GM21723 (cell line): Measurements from ENCODE around the gene GPR155.

Source experiments
- ATAC-seq: cut with Tn5 transposase; IDR thresholded peaks from one replicate; pipeline ENCODE4 v1.9.1; 2021; ENCODE audit warnings: mild to moderate bottlenecking, moderate library complexity; ENCODE audit not compliant: unreplicated experiment

Gene GPR155

GRCh38 chr2:174486563-174487107 is at the start of gene GPR155:
GPR155 (minus strand) TSS chr2:174487029; CDS start chr2:174481956, 5,073 bp downstream.
- peak; percentile 73 for ATAC-seq

- ATAC-seq, result peak; percentile 62
These were observed 49.2 kb upstream of the GPR155 start for GRCh38 chr2:174535757-174536703.

GRCh38 chr2:174535083-174535482 is 48.3 kb upstream of the GPR155 start:
- ATAC-seq, result no peak

GRCh38 chr2:174529916-174530315 is 43.1 kb upstream of the GPR155 start:
- ATAC-seq, result no peak

GRCh38 chr2:174527959-174528358 is 41.1 kb upstream of the GPR155 start:
- ATAC-seq, result no peak

GRCh38 chr2:174527101-174527721 is 40.4 kb upstream of the GPR155 start:
- ATAC-seq, result no peak

- ATAC-seq, result no peak
These were observed 37.7 kb upstream of the GPR155 start for GRCh38 chr2:174524527-174524926.

- ATAC-seq, result no peak
These were observed 35.7 kb upstream of the GPR155 start for GRCh38 chr2:174522553-174522952.

GRCh38 chr2:174518395-174518794 is 31.6 kb upstream of the GPR155 start:
- no peak for ATAC-seq

GRCh38 chr2:174516501-174517378 is 29.9 kb upstream of the GPR155 start:
- no peak for ATAC-seq

GRCh38 chr2:174512345-174512744 is 25.5 kb upstream of the GPR155 start:
- no peak for ATAC-seq

GRCh38 chr2:174511580-174512260 is 24.9 kb upstream of the GPR155 start:
- no peak for ATAC-seq

- ATAC-seq, result no peak
These were observed 23.9 kb upstream of the GPR155 start for GRCh38 chr2:174510583-174511189.

- ATAC-seq, result no peak
These were observed 16.5 kb upstream of the GPR155 start for GRCh38 chr2:174503161-174503809.

GRCh38 chr2:174499371-174499770 is 12.5 kb upstream of the GPR155 start:
- ATAC-seq, result no peak

- ATAC-seq, result no peak
These were observed 8.7 kb upstream of the GPR155 start for GRCh38 chr2:174495365-174496012.

- ATAC-seq, result peak; percentile 58
These were observed 6.9 kb upstream of the GPR155 start for GRCh38 chr2:174493549-174494331.

- peak; percentile 94 for ATAC-seq
These were observed 6.2 kb upstream of the GPR155 start for GRCh38 chr2:174492963-174493431.
